Activated effector memory CD4-positive, alpha-beta T cell treated with anti-CD3 and anti-CD28 coated beads, Interleukin-2, amount 50 U/mL, for 16 hours (primary cell): ENCODE measurements around the gene CGREF1.
"Not testable (repeated sequence)": the region's sequence is repeated elsewhere in the genome, so short reads cannot be mapped to it uniquely, and the experiment has no call there.

Experiments used
- DNase-seq: peaks from one replicate; pipeline ENCODE4 v3.0.0-alpha.2; 2020

Gene CGREF1

DNA sequence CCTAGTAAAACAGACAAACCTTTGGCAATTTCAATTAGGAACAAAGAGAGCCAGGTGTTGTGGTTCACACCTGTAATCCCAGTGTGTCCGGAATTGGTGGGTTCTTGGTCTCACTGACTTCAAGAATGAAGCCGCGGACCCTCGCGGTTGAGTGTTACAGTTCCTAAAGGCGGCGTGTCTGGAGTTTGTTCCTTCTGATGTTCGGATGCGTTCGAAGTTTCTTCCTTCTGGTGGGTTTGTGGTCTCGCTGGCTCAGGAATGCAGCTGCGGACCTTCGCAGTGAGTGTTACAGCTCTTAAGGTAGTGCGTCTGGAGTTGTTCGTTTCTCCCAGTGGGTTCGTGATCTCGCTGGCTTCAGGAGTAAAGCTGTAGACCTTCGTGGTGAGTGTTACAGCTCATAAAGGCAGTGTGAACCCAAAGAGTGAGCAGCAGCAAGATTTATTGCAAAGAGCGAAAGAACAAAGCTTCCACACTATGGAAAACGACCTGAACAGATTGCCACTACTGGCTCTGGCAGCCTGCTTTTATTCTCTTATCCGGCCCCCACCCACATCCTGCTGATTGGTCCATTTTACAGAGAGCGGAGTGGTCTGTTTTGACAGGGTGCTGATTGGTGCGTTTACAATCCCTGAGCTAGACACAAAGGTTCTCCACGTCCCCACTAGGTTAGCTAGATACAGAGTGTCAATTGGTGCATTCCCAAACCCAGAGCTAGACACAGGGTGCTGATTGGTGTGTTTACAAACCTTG, 8.2 kb downstream of the CGREF1 start:
- DNase-seq, result not testable (repeated sequence)

DNA sequence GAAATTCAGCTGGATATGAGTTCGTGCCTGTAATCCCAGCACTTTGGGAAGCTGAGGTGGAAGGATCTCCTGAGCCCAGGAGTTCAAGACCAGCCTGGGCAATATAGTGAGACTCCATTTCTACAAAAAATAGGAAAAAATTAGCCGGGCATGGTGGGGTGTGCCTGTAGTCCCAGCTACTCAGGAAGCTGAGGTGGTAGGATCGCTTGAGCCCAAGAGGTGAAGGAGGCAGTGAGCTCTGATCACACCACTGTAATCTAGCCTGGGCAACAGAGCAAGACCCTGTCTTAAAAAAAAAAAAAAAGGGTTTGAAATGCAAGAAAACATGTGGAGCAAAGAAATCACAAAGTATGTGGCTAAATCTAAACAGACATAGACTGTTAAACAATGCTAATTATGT, 9.8 kb downstream of the CGREF1 start:
- no peak for DNase-seq

DNA sequence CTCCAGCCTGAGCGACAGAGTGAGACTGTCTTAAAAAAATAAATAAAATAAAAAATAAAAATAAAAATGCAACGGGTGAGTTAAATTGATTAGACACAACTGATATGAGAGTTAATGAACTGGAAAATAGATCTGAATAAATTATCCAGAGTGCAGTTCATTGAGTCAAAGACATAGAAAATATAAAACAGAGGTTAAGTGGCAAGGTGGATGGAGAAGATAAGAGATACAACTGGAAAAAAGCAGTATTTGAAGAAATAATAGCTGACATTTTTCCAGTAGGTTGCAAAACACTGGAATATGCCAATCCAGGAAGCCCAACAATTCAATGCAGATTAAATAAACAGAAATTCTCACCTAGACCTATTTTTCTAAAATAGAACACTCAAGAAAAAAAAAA, 10.7 kb downstream of the CGREF1 start:
- DNase-seq, result no peak

DNA sequence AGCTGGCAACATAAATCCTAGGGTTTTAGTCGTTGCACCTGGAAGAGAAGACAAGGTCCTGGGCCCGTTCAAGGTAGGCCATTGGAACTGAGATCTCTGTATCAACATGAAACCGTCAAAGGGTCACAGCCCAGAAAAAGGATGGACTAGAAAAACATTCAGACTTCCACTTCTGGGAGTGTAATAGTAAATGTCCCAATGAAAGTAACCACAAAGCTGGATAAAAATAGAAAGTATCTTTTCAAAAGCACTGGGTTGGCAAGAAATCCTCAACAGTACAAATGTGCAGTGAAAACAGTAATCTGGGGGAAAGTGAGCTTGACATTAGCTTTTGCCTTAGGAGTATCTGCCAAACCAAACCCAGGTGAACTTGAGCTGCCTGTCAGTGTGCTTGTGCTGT, 12.9 kb downstream of the CGREF1 start:
- DNase-seq, result no peak

DNA sequence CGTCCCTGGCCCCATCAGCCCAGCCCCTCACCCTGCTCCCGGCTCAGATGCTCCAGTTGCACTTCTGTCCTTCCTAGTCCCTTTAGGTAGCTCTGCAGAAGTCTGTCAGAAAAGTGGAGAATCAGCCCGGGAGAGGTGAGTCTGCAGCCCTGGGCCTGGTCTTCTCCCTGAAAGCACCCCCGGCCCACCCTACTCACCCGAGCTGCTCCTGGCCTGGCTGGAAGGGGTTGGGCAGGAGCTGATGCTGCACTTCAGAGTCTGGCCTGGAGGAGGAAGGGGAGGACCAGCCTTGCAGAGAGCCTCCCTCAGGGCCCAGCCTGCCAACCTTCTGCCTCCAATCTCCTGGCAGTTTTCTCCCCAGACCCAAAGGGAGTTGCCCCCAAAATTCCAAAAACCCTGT, 16.6 kb downstream of the CGREF1 start:
- no peak for DNase-seq

DNA sequence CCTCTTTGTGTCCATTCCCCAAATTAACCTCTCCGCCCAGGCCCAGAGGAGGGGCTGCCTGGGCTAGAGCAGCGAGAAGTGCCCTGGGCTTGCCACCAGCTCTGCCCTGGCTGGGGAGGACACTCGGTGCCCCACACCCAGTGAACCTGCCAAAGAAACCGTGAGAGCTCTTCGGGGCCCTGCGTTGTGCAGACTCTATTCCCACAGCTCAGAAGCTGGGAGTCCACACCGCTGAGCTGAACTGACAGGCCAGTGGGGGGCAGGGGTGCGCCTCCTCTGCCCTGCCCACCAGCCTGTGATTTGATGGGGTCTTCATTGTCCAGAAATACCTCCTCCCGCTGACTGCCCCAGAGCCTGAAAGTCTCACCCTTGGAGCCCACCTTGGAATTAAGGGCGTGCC, 18.9 kb downstream of the CGREF1 start:
- no peak for DNase-seq

DNA sequence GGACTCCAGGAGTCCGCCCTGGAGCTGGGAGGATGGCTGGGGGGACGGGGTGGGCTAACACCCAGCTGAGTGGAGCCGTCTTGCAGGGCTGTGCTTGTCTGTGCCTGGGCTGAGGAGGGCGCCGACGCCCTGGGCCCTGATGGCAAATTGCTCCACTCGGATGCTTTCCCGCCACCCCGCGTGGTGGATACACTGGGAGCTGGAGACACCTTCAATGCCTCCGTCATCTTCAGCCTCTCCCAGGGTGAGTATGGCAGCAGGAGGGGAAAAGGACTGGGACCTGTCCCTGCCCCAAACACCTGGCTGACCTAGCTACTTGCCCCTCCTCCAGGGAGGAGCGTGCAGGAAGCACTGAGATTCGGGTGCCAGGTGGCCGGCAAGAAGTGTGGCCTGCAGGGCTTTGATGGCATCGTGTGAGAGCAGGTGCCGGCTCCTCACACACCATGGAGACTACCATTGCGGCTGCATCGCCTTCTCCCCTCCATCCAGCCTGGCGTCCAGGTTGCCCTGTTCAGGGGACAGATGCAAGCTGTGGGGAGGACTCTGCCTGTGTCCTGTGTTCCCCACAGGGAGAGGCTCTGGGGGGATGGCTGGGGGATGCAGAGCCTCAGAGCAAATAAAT, 19.5 kb downstream of the CGREF1 start:
- DNase-seq, result no peak

DNA sequence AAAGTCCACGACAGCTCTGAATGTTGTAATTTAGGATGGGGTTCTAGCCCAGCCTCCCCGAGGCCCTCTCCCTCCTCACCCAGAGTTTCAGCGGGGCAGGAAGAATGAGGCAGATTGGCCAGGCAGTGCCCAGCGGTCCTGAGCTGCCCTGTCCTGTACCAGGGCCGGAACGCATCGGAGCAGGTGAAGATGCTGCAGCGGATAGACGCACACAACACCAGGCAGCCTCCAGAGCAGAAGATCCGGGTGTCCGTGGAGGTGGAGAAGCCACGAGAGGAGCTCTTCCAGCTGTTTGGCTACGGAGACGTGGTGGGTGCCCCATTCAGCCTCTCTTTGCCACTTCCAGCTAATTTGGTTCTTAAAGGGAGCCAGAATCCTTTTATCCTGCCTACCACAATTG, 21.6 kb downstream of the CGREF1 start:
- DNase-seq, result no peak

DNA sequence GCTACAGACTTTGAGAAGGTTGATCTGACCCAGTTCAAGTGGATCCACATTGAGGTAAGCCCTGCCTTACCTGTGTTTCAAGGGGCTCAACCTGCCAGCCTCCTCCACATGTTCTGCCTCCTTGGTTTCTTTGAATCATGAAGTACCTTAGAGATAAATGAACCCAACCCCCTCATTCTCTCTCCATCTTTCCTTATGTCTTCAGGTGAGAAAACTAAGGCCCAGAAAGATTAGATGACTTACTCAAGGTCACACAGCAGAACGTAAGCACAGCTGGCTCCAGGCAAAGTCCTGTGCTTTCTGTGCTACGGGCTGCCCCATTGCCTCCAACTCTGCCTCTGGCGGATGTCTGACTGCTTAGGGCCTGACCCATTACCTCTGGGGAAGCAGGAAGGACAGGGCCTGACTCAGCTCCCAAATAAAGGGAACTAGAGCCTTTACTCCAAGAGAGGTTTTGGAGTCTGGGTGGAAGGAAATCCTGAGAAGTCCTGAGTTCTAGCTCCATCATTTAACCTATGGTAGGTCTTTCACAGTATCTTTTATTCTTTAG, 22.1 kb downstream of the CGREF1 start:
- no peak for DNase-seq

DNA sequence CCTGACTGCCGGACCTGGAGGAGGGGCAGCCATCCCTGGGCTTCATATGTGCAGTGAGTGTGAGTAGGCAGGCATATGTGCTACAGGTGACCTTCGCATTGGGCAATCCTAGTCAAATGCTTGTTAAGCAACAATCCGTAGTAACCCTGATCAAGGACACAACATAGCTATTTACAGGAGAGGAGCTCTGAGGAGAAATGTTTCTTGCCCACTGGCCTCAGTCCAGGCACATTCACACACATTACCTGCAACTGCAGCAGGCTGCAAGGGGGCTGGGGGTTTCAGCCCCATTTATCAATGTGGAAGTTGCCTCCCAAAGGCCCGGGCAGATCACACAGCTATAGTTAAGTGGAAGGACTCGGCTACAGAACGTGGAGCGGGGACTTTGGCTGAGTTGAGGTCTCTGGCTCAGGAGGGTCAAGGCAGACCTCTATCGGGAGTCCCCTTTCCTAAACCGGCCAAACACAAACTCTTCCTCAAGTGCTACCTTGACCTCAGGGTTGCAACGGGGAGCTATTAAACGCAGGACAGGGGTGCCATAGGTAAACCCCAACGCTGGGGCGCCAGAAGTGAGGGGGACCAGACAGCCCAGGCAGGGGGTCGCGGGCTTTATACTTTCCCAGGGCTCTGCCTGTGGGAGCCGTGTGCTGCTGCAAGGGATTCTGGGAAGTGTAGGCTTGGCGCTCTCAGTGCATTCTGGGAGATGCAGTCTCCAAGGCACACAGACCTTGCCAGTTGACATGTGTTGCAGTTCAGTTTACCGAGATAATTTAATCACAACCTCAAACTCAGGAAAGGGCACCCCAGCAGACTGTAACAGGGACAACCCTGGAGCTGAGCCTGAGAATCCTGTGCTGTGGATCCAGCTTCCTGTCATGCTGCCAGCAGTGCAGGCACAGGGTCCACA, 22.9 kb downstream of the CGREF1 start:
- peak; percentile 75 for DNase-seq

DNA sequence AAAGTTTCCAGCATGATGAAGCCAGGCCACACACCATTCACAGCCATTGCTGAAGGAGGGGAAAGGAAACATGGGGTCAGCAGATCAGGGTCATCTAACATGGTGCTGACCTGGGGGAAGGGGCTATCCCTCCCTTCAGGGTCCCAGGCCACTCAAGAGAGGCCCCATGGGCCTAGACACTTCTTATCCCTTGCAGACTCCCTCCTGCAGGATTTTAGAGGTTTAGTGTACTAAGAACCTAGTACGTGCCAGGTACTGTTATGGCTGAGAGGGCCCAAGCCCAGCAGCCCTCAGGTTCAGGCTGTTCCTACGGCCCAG, 23.5 kb downstream of the CGREF1 start:
- DNase-seq, result no peak

DNA sequence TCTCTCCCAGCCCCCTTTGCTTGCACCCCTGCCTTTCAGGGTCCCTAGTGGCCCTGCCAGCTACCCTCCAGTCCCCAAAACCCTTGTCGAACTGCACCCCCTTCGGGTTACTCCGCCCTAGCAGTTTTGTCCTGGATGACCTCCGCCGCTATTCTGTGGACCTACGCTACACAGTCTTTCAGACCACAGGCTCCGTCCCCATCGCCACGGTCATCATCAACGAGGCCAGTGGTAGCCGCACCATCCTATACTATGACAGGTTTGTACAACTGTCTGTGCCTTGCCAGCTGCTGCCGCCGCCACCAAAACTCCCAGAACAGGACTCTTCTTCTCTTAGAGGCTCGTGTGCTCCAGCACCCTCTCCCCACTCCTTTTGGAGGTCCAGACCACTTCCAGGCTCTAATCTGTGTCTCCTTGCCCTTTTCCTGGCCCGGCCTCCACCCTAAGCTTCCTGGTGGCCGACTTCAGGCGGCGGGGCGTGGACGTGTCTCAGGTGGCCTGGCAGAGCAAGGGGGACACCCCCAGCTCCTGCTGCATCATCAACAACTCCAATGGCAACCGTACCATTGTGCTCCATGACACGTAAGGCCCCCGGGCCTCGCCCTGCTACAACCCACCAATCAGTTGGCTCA, 24.5 kb downstream of the CGREF1 start:
- no peak for DNase-seq

DNA sequence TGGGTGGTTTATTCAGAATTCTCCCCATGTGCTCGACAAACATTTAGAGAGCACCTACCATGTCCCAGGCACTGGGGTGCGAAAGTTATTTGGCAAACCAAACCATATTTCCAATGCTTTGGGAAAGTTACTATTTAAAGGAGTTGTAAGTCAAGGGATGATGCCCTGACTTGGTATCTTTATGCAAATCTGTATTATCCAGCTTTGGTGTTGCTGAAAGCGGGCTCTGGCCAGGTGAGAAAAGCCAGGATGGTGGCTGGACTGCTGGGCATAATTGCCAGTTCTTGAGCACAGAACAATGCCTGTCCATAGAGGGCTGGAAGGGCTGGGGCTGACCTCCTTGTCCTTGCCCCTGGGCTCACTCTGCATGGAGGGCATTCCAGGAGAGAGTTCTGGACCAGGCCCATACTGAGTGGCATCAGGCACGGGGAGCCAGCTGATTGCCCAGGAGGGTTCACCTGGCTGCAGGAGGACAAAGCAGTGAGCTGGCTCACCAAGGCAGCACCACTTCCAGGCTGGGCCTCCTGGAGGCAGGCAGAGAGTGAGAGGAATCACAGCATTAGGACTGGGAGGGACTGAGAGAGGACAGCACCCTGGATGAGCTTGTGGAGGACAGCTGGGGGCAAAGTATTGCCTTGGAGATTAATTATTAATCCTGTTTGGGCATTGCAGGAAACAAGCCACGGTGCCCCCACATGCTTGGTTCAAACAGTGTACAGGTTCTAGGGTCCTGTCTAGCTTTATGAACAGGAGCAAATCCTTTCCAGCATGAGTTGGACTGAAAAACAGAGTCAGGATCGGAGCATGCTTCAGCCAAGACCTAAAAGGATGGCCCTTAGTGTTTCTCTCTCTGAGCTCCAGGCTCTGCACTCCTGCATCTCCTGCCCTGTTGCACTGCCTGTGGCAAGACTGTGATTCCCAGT, 25.2 kb downstream of the CGREF1 start:
- DNase-seq, result no peak

DNA sequence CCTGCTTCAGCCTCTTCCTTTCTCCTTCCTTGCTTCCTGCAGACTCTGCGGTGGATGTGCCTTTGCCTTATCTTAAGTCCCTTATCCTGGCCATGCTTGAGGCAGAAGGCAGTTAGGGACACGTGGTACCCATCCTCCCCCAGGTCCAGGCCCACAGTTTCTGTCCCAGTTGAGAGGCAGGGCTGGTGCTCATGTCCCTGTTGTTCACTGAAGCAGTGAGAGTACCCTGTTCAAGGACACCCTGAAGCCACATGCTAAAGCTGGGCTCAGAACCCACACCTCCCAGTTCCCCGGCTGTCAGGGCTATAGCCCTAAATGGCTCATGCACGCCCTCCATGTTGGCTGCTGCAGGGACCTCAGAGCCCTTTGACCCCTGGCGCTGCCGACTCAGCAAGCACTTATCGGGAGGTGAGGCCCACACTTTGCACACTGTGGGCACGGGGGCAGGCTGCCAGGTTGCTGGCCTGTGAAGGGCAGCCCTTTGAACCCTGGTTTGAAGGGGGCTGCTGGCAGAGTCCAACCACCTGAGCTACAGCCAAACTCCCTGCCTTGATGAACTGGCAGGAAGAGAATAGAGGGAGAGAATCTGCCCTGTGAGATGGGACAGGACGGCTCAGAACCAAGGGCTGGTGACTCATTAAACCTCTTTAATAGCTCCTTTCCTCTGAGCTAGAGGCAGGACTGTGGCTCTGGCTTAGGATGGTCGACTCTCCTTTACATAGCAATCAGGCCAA, 26.1 kb downstream of the CGREF1 start:
- DNase-seq, result no peak

DNA sequence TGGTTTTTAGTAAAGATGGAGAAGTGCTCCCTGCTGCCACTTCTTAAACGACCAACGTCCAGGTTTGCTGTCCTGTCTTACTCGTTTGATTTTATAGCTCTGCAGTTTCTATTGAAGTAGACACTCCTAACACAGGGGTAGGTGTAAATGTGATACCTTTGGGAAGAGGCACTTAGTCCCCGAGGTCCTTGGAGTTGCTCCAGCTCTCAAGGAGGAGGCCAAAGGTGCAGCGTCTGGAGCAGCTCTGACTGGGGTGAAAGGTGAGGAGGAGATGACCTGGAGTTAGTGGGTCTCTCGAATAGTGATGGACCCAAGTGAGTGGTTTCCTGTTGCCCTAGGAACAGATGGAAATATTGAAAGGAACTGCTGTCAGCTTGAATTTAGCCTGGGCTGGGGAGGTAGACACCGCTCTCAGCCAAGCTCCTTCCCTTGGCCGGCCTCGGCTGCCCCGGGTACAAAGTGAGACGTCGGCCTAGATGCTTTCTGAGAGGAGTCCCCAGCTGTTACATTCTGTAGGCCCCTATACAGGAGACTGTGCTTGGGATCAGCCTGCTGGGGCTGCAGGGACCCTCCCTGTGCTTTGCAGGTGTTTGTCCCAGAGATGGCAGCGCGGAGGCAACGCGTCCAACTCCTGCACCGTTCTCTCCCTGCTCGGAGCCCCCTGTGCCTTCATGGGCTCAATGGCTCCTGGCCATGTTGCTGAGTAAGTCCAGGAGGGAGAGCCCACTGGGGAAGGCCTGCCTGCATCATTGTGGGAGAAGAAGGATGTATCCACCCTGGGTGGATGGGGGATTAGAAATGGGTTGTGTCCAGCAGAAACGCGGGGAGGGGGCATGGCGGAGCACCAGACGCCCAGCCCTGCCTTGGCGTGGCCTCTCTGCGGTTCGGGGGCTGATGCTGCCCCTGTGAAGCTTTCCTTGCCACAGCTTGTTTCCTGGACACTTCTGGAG, 26.9 kb downstream of the CGREF1 start:
- DNase-seq, result no peak

DNA sequence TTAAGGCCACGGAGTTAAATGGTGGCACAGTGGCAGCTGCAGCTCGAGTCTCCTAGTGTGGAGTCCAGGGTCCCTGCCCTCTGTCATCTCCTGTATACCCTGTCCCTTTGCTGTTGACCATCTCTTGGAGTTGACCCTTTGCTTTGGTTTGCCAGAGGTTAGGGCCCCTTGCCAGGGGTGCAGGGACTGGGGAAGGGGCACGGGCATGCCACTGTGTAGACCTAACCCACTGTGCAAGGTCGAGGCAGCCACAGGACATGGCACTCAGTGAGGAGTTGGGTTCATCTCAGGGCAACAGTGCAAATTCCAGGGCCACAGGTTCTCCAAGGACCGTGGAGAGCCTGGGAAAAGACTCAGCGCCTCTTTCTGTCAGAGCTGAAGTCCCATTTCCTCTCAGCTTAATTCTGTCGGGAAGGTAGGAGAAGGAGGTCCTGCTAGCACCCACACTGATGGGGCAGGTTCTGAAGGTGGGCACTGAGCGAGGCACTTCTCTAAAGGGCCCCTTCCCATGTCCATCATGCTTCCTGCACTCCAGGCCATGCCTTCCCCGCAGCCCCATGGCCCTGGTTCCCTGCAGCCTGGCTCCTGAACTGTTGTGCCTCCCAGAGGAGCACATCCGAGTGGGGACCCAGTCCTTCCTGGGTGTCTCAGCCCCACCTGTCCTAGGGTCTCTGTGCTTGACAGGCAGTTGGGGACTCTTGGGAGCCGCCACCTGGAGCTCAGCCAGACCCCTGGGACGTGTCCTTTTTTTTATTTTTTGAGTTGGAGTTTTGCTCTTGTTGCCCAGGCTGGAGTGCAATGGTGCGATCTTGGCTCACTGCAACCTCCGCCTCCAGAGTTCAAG, 29.6 kb downstream of the CGREF1 start:
- DNase-seq, result no peak

DNA sequence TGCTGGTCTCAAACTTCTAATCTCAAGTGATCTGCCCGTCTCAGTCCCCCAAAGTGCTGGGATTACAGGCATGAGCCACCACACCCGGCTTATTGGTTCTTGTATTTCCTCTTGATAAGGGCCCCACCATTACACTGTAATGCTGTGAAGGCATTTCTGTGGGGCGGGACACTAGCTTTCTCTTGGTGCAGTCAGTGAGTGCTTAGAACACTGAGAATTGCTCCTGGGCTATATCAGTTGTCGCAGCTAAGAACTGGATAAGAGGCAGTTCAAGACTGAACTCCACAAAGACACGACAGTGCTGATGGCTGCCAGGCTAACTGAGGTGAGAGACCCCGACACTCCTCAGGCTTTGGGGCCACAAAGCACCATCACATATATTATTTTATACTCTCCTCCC, 30.3 kb downstream of the CGREF1 start:
- DNase-seq, result no peak

DNA sequence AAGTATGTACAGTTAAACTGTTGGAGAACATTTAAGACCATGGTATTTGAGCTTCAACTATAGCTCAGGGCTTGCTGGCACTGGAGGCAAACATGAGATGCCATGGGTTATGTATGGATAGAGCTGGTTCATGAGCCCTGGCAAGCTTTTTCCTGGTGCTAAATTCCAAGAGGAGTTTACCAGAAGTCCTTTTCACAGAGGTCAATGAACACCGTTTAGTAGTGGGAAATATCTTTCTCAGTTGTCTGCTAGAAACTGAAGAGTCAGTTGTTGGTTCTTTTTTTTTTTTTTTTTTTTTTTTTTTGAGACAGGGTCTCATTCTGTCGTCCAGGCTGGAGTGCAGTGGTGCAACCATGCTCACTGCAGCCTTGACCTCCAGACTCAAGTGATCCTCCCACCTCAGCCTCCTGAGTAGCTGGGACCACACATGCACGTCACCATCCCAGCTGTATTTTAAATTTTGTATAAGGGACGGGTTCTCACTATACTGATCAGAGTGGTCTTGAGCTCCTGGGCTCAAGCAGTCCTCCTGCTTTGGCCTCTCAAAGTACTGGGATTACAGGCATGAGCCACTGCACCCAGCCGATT, 31.0 kb downstream of the CGREF1 start:
- no peak for DNase-seq
